GM18951 (cell line): ENCODE data around the gene SHOC2.

Experiments used
- POLR2A ChIP-seq: IDR thresholded peaks from 4 replicates; pipeline ENCODE4 v1.6.1; 2011; ENCODE audit warnings: mild to moderate bottlenecking; ENCODE audit not compliant: insufficient read length, insufficient read depth; ENCODE audit errors: extremely low read depth
- in situ Hi-C: fragments of 300-500 bp; cut with MboI; formaldehyde crosslinking; loops from one replicate; pipeline ENCODE4 v1.12.0; 2022; ENCODE audit warnings: low sequenced_read_pairs, mixed read lengths, inconsistent platforms; ENCODE audit not compliant: unreplicated experiment

Gene SHOC2

DNA sequence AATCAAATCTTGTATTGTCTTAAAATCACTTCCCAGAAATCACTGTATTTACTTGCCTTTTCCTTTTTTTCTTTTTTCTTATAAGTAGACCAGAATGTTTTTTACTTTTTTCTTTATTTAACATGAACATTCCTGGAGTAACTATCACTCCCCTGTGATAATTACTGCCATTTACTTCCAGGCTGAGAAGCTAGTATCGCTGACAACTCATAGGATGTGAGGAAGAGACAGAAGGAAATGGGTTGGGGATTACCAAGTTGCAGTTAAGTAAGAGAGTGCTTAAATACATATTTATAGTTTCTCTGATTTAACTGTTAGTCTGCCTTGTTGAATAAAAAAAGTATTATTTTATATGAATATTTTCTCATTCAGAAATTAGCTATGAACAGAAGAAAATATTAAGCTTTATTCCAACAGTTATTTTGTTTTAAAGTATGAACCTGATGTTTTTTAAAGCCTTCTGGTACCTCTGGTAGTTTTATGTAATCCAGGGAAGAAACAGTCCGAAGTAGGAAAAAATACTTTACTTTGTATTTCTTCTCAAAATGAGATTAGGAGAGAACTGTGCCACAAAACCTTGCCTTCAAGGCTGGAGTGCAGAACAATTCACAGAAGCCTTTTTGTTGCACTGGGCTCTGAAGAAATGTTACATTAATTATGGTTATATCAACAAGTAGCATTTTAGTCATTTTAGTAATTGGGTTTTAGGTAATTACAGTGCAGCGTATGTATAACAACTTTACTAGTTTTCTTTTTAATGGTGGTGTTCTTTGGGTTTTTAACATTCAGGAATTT is 72.8 kb downstream of the SHOC2 start:
- in situ Hi-C loops = no loop called here
- TF ChIP-seq POLR2A = no peak

DNA sequence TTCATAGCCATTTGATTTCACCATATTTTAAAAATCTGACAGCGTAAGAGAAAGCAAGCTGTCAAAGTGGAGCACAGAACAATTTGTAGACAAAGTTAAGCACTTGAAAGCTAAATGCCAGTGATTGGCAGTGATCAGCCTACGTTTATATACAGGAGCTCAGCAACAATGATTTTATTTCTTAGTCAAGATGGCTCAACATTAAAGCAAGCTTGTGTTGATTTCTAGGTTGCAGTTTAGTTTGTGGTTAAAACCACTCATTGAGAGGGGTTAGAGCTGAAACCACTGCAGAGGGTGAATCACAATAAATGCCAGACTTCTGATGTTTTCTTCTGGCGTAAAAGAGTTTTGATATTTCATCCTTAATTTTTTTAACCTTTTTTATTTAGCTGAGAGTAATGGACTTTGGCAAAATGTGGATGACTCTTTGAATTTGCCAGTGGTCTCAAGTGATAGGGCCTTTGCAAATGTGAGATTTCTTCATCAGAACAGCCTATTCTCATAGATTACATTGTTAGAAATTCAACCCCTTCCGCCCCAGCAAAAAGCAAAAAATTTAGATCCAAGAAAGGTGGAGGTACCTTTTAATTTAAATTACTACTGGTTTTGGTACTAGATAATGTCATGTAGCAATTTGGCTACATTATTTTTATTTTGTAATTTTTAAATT is 73.8 kb downstream of the SHOC2 start:
- TF ChIP-seq POLR2A = no peak
- in situ Hi-C loops = no loop called here

DNA sequence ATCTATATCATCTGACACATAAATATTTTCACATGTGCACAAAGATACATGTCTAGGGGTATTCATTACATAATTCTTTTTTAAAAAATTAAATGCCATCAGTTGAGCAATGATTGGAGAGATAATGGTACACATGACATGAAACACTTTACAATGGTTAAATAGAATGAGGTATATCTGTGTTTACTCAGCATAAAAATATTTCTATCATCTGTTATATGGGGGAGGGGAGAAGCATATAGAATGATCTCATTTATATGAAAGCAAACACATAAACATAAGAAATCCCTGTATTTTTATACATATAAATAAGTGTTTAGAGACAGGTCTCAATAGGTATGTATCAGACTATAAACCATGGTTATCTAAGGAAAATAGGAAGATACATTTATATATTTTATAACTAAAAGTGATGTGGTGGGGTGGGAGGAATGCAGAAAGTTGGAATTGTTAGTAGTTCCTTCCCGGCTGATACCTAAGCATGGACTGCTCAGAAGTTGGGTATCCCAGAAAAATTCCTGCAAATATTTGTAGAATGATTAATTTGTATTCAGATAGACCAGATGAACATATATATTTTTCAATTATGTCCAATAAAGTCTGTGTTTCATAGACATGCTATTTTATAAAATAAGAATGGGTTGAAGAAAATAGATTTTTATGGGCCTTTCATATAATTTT is 75.1 kb downstream of the SHOC2 start:
- in situ Hi-C loops = no loop called here
- no peak for TF ChIP-seq POLR2A

DNA sequence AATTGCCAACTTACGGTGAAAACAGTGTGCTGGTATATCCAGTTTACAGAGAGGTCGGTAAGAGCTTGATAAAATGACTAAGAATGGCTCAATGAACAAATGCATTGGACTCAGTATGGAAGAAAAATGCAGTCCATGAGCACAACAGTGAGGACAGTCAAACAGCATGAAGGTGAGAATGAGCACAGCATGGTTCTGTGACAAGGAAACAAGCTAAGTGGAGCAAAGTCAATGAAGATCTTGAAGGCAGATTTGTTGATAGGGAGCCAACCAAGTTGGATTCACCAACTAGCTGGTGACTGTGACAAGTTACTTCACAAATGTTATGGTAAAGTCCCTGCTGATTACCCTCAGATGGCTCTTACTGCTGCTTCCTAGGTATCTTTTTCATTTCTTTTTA is 75.9 kb downstream of the SHOC2 start:
- in situ Hi-C loops = no loop called here

DNA sequence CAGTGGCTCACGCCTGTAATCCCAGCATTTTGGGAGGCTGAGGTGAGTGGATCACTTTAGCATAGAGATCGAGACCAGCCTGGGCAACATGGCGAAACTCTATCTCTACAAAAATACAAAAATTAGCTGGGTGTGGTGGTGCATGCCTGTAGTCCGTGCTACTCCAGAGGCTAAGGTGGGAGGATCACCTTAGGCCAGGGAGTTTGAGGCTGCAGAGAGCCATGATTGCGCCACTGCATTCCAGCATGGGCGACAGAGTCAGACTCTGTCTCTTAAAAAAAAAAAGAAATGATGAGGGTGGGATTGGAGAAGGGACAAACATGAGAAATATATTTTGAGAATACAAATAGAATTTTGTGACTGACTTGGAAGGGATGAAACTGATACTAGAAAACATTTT is 76.9 kb downstream of the SHOC2 start:
- in situ Hi-C loops = no loop called here
- TF ChIP-seq POLR2A = no peak

More for the DNA sequence above, 75.9 kb downstream of the SHOC2 start:
- TF ChIP-seq POLR2A = no peak

DNA sequence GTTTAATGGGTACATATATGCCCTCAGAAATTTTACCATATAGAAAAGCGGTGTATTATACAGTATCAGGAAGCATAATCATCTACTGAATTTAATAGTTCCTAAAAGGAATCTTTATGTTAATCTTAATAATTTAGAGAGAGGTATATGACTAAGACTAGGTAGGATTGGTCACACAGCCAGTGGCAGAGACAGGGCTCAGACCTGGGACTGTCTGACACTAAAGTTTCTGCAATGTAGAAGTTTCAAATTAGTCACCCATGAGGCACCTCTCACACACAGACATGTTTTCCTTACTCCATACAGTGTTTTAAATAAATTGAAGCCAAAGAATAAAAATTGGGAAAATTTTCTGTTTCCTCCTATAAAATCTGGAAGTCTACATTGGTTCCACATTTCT is 84.6 kb downstream of the SHOC2 start:
- TF ChIP-seq POLR2A = no peak
- in situ Hi-C loops = no loop called here

DNA sequence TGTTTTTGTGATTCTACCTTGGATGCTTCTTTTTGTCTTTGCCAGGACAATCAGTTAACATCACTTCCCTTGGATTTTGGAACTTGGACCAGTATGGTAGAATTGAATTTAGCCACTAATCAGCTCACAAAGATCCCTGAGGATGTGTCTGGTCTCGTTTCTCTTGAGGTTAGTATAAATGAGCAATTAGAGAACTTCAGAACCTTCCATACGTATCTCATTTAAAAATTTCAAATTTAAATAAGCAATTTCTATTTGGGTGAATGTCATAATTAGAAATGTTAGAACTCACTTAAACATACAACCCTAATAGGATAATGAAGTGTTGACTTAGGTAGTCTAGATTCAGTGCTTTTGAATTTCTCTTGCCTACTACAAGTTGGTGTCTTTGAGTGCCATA is 88.1 kb downstream of the SHOC2 start:
- no peak for TF ChIP-seq POLR2A
- in situ Hi-C loops = no loop called here

DNA sequence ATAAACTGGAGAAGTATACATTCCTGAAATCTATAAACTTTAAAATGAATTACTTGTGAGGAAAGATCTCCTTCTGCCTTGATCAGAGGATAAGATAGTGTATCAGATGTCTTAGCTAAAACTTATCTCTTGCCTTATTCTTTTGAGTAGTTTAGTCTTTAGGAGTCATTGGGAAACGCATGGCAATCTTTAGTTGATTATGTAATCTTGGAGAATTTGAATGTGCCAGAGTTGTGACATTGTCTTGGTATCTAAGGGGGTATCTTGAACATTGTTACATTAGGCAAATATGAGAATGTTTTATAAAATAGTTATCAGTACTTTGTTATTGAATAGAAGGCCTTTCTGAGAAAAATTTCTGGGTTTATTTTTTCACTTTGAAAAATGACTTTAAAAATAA is 95.8 kb downstream of the SHOC2 start:
- in situ Hi-C loops = no loop called here

DNA sequence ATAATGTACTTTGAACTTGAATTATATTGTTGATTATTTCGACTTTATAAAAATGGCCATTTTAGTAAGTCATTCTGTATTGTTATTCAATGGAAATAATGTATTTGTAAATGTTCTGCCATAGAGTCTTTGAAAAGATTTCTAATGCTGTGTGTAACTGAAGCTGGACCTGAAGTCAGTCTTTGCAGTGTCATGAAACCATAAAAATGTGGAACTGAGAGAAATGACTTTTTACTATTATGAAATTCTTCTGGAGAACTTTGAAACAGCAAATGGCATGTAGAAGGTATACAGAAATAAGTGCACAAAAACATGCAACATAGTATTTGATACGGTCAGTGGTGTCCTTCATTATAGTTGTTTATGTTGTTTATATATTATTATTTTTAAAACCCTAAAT is 97.7 kb downstream of the SHOC2 start:
- in situ Hi-C loops = no loop called here
- no peak for TF ChIP-seq POLR2A

More for the DNA sequence above, 95.8 kb downstream of the SHOC2 start:
- no peak for TF ChIP-seq POLR2A

DNA sequence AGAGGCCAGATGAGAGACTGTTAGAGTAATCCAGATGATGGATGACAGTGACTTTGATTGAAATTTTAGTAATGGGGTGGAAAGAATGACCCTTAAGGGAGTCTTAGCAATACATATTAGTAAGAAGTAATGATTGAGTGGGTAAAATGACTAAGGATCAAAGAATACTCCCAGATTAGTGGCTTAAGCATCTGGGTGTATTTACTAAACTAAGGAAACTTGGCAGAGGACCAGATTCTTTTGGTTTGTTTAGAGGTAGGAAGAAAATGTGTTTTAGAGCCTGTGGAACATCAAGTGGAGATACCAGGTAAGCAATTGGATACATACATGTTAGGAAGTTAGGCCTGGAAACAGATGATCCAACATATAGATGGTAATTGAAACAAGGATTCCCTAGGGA is 98.6 kb downstream of the SHOC2 start:
- in situ Hi-C loops = no loop called here
- no peak for TF ChIP-seq POLR2A

DNA sequence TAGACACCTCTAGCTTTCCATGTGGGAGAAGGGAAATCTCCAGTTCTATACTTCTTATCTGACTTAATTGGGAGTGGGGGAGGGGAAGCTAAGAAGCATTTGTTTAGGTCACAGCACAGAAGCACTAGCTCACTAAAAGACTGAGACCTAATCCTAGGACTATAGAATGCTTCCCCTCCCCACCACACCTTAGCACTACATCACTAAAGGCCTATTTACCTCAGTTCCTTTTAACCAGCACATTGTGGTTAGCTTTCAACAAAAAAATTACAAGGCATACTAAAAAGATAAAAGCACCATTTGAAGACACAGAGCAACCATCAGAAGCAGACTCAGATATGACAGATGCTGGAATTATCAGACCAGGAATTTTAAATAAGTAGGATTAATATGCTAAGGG is 103.7 kb downstream of the SHOC2 start:
- in situ Hi-C loops = no loop called here
- TF ChIP-seq POLR2A = no peak

DNA sequence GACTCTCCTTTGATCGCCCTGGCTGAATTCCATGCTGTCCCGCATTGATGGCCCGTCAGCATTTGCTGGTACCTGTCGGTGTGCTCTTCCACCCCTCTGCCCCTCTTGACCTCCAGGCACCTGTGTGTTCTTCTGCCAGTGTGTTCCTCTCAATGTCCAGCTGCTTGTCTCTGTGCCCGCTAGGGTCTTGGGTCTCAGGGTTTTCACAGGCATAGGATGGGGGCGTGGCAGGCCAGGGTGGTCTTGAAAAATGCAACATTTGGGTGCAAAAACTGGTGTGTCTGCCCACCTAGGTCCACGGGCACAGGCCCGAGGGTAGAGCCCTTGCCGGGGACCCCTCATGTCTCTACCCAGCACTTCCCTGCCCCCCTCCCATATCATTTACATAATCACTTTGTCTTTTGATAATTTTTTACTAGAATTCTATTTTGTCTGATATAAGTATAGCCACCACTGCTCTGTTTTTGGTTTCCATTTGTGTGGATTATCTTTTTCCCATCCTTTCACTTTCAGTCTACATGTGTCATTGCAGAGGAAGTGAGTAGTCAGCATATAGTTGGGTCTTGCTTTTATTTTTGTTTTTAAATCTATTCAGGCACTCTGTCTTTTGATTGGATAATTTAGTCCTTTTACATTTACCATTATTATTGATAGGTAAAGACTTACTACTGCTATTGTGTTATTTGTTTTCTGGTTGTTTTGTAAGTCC is 110.8 kb downstream of the SHOC2 start:
- no peak for TF ChIP-seq POLR2A
- in situ Hi-C loops = no loop called here
